Pulmonary artery endothelial cell (primary cell): ENCODE results near the gene ADAMTS14. TPM values are rescaled to one million over a fixed set of nuclear protein-coding genes. Genes with fewer than 3 reads are reported as not detected.
"Not testable (repeated sequence)": the region's sequence is repeated elsewhere in the genome, so short reads cannot be mapped to it uniquely, and the experiment has no call there.

Experiments
- DNase-seq: peaks from one replicate; pipeline ENCODE4 v3.0.0-alpha.2; 2011; ENCODE audit warnings: low read depth, low spot score
- total RNA-seq: library from RNA; depleted of rRNA; stranded (reverse); fragments of >200 nt; gene quantifications from 2 replicates; pipeline ENCODE4 v1.2.3, GENCODE V29; 2014

ADAMTS14 gene
- total RNA-seq, 1 donor from 2014 or later: under 0.01 TPM

GRCh38 chr10:70657041-70657440, 15.3 kb upstream of the ADAMTS14 start:
- no peak for DNase-seq

GRCh38 chr10:70658582-70659136, 13.6 kb upstream of the ADAMTS14 start:
- DNase-seq: no peak

GRCh38 chr10:70659306-70659705, 13.0 kb upstream of the ADAMTS14 start:
- no peak for DNase-seq

GRCh38 chr10:70660722-70661121, 11.6 kb upstream of the ADAMTS14 start:
- no peak for DNase-seq

- no peak for DNase-seq
Observed at GRCh38 chr10:70661623-70662361, 10.5 kb upstream of the ADAMTS14 start.

- no peak for DNase-seq
Observed at GRCh38 chr10:70662362-70663220, 9.7 kb upstream of the ADAMTS14 start.

- DNase-seq: not testable (repeated sequence)
Observed at GRCh38 chr10:70663458-70664409, 8.6 kb upstream of the ADAMTS14 start.

GRCh38 chr10:70664702-70665195, 7.6 kb upstream of the ADAMTS14 start:
- DNase-seq: no peak

- DNase-seq: no peak
Observed at GRCh38 chr10:70666960-70667798, 5.1 kb upstream of the ADAMTS14 start.

GRCh38 chr10:70667818-70668217, 4.5 kb upstream of the ADAMTS14 start:
- not testable (repeated sequence) for DNase-seq

GRCh38 chr10:70668454-70668970, 3.8 kb upstream of the ADAMTS14 start:
- DNase-seq: no peak

- no peak for DNase-seq
Observed at GRCh38 chr10:70669015-70669414, 3.3 kb upstream of the ADAMTS14 start.

GRCh38 chr10:70669732-70670317, 2.5 kb upstream of the ADAMTS14 start:
- no peak for DNase-seq

GRCh38 chr10:70671619-70672164, 614 bp upstream of the ADAMTS14 start:
- no peak for DNase-seq

- no peak for DNase-seq
Observed at GRCh38 chr10:70673043-70673928, 980 bp downstream of the ADAMTS14 start.

- DNase-seq: no peak
Observed at GRCh38 chr10:70673929-70674559, 1.7 kb downstream of the ADAMTS14 start.
